PC-9 (cell line): ENCODE results near the gene WDR48. TPM values are rescaled to one million over a fixed set of nuclear protein-coding genes. Genes with fewer than 3 reads are reported as not detected.

Experiments
- BruUV-seq: library from RNA; stranded (reverse); fragments of 400-500 nt; replicated peaks from 2 replicates; lab custom pipeline; 2021; lab: Mats Ljungman, UMichigan
- CTCF ChIA-PET: fragments of 300-600 bp; sonication (Branson Sonifier 250); formaldehyde crosslinking; loops from one replicate; lab custom pipeline; 2022; ENCODE audit warnings: antibody characterized with exemption; lab: Charles Lee
- POLR2A ChIA-PET: fragments of 300-600 bp; sonication (Branson Sonifier 250); formaldehyde crosslinking; loops from one replicate; lab custom pipeline; 2022; ENCODE audit warnings: antibody characterized with exemption; ENCODE audit not compliant: unreplicated experiment; lab: Charles Lee
- DNase-seq, 2 experiments: peaks; one replicate each; pipeline versions ENCODE4 v3.0.0 to v3.0.0-alpha.2; 2015 to 2022; ENCODE audit warnings: mixed read lengths in 1 of 2
- H2AFZ ChIP-seq: fragments of 200-600 bp; sonication (generic); 2 replicates; pipeline ENCODE4 v1.8.1; 2017; ENCODE audit warnings: antibody characterized with exemption
- H3F3A ChIP-seq: fragments of 200-600 bp; sonication (generic); 2 replicates; pipeline ENCODE4 v1.8.1; 2017; ENCODE audit warnings: antibody characterized with exemption, mild to moderate bottlenecking, low read depth; ENCODE audit not compliant: insufficient read depth
- H3K27ac ChIP-seq: fragments of 200-600 bp; sonication (generic); 2 replicates; pipeline ENCODE4 v1.6.1; 2016; ENCODE audit warnings: mixed run types
- H3K27me3 ChIP-seq: fragments of 200-600 bp; sonication (generic); 2 replicates; pipeline ENCODE4 v1.6.1; 2016; ENCODE audit warnings: low read depth, mixed run types; ENCODE audit not compliant: insufficient read depth
- H3K36me3 ChIP-seq: fragments of 200-600 bp; sonication (generic); 2 replicates; pipeline ENCODE4 v1.6.1; 2016; ENCODE audit warnings: low read depth, mixed run types
- H3K4me1 ChIP-seq: fragments of 200-600 bp; sonication (generic); replicated peaks from 2 replicates; pipeline ENCODE4 v1.6.1; 2016; ENCODE audit warnings: mixed run types; ENCODE audit not compliant: insufficient read depth
- H3K4me2 ChIP-seq: fragments of 200-600 bp; sonication (generic); 2 replicates; pipeline ENCODE4 v1.6.1; 2017; ENCODE audit warnings: mixed run types
- H3K4me3 ChIP-seq: fragments of 200-600 bp; sonication (generic); 2 replicates; pipeline ENCODE4 v1.6.1; 2016; ENCODE audit warnings: mixed run types
- H3K79me2 ChIP-seq: fragments of 200-600 bp; sonication (generic); 2 replicates; pipeline ENCODE4 v1.6.1; 2017; ENCODE audit warnings: low read depth, mixed run types
- H3K9me2 ChIP-seq: fragments of 200-600 bp; sonication (generic); 2 replicates; pipeline ENCODE4 v1.8.1; 2017; ENCODE audit warnings: mild to moderate bottlenecking; ENCODE audit not compliant: insufficient read depth
- H3K9me3 ChIP-seq: fragments of 200-600 bp; sonication (generic); 2 replicates; pipeline ENCODE4 v1.8.1; 2016; ENCODE audit warnings: low read depth; ENCODE audit not compliant: insufficient read depth
- H4K20me1 ChIP-seq: fragments of 200-600 bp; sonication (generic); 2 replicates; pipeline ENCODE4 v1.8.1; 2017; ENCODE audit not compliant: insufficient read depth
- EZH2 ChIP-seq: fragments of 200-600 bp; sonication (generic); IDR thresholded peaks from 2 replicates; pipeline ENCODE4 v1.8.0; 2017; ENCODE audit warnings: antibody characterized with exemption, low read depth
- intact Hi-C: fragments of 100-400 bp; cut with micrococcal nuclease; formaldehyde crosslinking; loops from one replicate; pipeline ENCODE4 v1.10.0; 2022; ENCODE audit not compliant: unreplicated experiment
- total RNA-seq: library from RNA; stranded (reverse); gene quantifications from 2 replicates; pipeline ENCODE4 v1.2.3, GENCODE V29; 2021
- TF ChIP-seq, protein P1 (sequence below): fragments of 200-600 bp; sonication (generic); conservative IDR thresholded peaks from 2 replicates; pipeline ENCODE4 v1.6.1; 2017; ENCODE audit warnings: mixed run types, antibody characterized with exemption, mild to moderate bottlenecking, moderate library complexity

The WDR48 gene
- total RNA-seq, 1 experiment from 2014 or later, result 31.2 TPM

- peaks cover 16% of the 10 kb centered on the region for H3K79me2 ChIP-seq
- H4K20me1 ChIP-seq, result peaks cover 4% of the 10 kb centered on the region; the same call in 1 of the 2 replicates
- H2AFZ ChIP-seq, result no peak overlapping the region
- H3K4me2 ChIP-seq, result peak overlapping the region; percentile 76
- ChIA-PET POLR2A (interaction anchor here (0.8 to 1.1 kb wide), 2 partner anchors 9 kb away, joined by 4 to 27 read pairs; no protein-coding TSS in a partner anchor), CTCF (no interaction called here)
- no peaks in the 10 kb centered on the region for H3K27me3 ChIP-seq
- no peaks in the 10 kb centered on the region for H3K9me2 ChIP-seq
- intact Hi-C loops, result loop anchor here (10.0 kb wide), 1 partner anchor 1197 kb away; no protein-coding TSS in a partner anchor
- H3K4me3 ChIP-seq, result no peak overlapping the region; the same call in 1 of the 2 replicates
- peaks cover 42% of the 10 kb centered on the region for H3F3A ChIP-seq
- peak overlapping the region; percentile 76 for H3K27ac ChIP-seq
- H3K9me3 ChIP-seq, result no peaks in the 10 kb centered on the region
- BruUV-seq, result no TSS peak
- TF ChIP-seq, protein P1, sequence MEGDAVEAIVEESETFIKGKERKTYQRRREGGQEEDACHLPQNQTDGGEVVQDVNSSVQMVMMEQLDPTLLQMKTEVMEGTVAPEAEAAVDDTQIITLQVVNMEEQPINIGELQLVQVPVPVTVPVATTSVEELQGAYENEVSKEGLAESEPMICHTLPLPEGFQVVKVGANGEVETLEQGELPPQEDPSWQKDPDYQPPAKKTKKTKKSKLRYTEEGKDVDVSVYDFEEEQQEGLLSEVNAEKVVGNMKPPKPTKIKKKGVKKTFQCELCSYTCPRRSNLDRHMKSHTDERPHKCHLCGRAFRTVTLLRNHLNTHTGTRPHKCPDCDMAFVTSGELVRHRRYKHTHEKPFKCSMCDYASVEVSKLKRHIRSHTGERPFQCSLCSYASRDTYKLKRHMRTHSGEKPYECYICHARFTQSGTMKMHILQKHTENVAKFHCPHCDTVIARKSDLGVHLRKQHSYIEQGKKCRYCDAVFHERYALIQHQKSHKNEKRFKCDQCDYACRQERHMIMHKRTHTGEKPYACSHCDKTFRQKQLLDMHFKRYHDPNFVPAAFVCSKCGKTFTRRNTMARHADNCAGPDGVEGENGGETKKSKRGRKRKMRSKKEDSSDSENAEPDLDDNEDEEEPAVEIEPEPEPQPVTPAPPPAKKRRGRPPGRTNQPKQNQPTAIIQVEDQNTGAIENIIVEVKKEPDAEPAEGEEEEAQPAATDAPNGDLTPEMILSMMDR, result no peak
- no peak for TF ChIP-seq EZH2
- no peaks in the 10 kb centered on the region for H3K36me3 ChIP-seq
- peaks cover 58% of the 10 kb centered on the region for H3K4me1 ChIP-seq
- DNase-seq, result no peak
Measured at GRCh38 chr3:39142067-39142466, 90.3 kb downstream of the WDR48 start.

DNA sequence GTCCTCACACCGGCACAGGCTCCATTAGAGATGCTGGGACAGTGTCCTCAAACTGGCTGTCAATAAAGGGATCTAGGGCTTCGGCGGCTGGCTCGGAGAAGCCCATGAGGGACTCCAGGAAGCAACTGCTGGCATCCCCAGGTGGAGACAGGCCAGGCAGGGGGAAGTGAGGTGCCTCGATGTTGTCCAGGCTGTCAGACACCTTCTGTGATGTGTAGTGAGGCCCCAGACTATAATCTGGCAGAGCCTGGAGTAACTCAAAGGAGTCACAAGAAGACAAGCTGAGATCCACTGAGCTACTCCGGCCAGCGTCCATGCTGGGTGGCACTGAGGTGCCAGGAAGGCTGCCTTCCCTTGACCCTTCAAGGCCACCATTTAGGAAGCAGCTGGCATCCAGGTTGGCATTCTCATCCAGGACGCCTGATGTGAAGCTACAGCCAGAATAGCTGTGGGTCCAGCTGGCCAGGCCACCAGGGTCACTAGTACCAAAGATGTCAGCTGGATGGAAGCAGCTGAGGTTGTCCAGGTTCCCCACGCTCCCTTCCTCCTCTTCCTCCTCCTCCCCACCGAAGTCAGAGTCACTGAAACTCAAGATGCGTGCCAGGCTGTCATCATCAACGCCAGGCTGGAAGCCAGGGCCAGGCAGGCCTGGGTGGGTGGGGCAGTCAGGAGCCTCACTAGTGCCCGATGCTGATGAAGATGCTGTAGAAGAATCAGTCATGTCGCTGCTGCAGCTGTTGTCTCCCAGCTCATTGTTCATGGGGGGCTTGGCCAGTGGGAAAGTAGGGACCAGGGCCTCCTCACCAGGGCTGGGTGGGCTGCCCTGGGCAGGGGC lies 91.5 kb downstream of the WDR48 start:
- TF ChIP-seq, protein P1, result no peak
- no peak for TF ChIP-seq EZH2
- H3F3A ChIP-seq, result peaks cover 48% of the 10 kb centered on the region
- peaks cover 27% of the 10 kb centered on the region for H3K79me2 ChIP-seq
- BruUV-seq, result no TSS peak
- no peaks in the 10 kb centered on the region for H3K36me3 ChIP-seq
- H3K4me2 ChIP-seq, result peak overlapping the region; percentile 76
- no peak for DNase-seq
- H4K20me1 ChIP-seq, result peaks cover 4% of the 10 kb centered on the region; the same call in 1 of the 2 replicates
- H3K9me2 ChIP-seq, result no peaks in the 10 kb centered on the region
- no peaks in the 10 kb centered on the region for H3K27me3 ChIP-seq
- H3K4me1 ChIP-seq, result peaks cover 70% of the 10 kb centered on the region
- H2AFZ ChIP-seq, result no peak overlapping the region
- H3K27ac ChIP-seq, result peak overlapping the region; percentile 76
- intact Hi-C loops, result loop anchor here (10.0 kb wide), 1 partner anchor 1198 kb away; no protein-coding TSS in a partner anchor
- H3K9me3 ChIP-seq, result no peaks in the 10 kb centered on the region
- ChIA-PET CTCF (no interaction called here), POLR2A (no interaction called here)
- no peak overlapping the region for H3K4me3 ChIP-seq

DNA sequence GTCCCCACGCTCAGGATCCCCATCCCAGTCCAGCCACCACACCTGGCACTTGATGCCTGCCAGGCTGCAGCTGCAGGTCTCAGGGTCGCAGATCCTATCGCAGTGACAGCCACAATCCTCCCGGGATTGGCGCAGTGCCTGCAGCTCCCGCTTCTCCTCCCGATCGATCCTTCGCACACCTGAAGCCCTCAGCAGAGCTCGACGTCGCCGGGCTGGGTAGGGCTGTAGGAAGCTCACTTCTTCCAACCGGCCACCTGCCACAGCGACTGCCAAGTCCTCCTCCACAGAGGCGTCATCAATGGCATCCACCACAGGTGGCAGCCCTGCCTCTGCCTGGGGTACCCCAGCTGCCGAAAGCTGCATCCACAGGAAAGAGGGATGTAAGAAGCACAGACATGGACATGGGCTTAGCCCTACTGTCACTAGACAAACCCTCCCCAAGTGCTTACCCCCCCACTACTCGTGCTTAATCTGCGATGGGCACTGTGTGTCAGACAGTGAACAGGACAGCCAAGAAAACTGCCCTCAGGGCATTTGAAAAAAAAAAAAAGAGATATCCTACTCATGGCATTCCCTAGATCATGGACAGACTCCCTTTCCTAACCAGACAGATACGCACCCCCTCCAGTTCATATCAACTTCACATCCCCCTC lies 92.4 kb downstream of the WDR48 start:
- BruUV-seq, result no TSS peak
- CTCF ChIA-PET, result no interaction called here
- Histone ChIP-seq H3K27me3 (no peaks in the 10 kb centered on the region), H3K79me2 (peaks cover 36% of the 10 kb centered on the region), H3K36me3 (no peaks in the 10 kb centered on the region), H3K4me1 (peaks cover 80% of the 10 kb centered on the region), H2AFZ (no peak overlapping the region), H3K9me3 (no peaks in the 10 kb centered on the region), H3K4me3 (no peak overlapping the region), H3K27ac (no peak overlapping the region), H4K20me1 (peaks cover 4% of the 10 kb centered on the region; the same call in 1 of the 2 replicates), H3K9me2 (no peaks in the 10 kb centered on the region), H3F3A (peaks cover 51% of the 10 kb centered on the region), H3K4me2 (no peak overlapping the region)
- POLR2A ChIA-PET, result no interaction called here
- no peak for DNase-seq
- intact Hi-C loops, result loop anchor here (10.0 kb wide), 1 partner anchor 1199 kb away; no protein-coding TSS in a partner anchor
- TF ChIP-seq, protein P1, result no peak
- no peak for TF ChIP-seq EZH2
